ENCODE data around the gene MYO5B.

- TF ChIP-seq MAX (IDR thresholded peaks at IDR 0.05) (no peak), REST (IDR thresholded peaks at IDR 0.05) (no peak), CTCF (IDR thresholded peaks at IDR 0.05; ENCODE audit: low read depth, low read length, missing input control) (no peak), ATF3 (IDR thresholded peaks at IDR 0.05) (no peak)
These were observed 81.2 kb downstream of the MYO5B start for GRCh38 chr18:50113726-50114125.

All from liver (tissue), 3 donors.